Posterior cingulate gyrus (tissue), 11 donors: Measurements from ENCODE around the gene PRKAG2.

ENCODE experiments used
- DNase-seq, 10 donors: peaks; one replicate each; pipeline versions ENCODE4 v3.0.0 to v3.0.0-alpha.2; 2020 to 2021; ENCODE audit warnings: mixed read lengths in 3 of 10
- intact Hi-C: fragments of 100-400 bp; cut with DNase I; formaldehyde crosslinking; loops from one replicate; pipeline ENCODE4 v1.15.1; 2023

Gene PRKAG2

GRCh38 chr7:151682831-151683614 lies 193.9 kb downstream of the PRKAG2 start:
- intact Hi-C loops = no loop called here
- peak in 8 of 10 donors; percentile 25 to 87 (median 44) for DNase-seq

GRCh38 chr7:151681726-151682125 lies 195.2 kb downstream of the PRKAG2 start:
- intact Hi-C loops = no loop called here

GRCh38 chr7:151680810-151681209 lies 196.1 kb downstream of the PRKAG2 start:
- intact Hi-C loops = no loop called here
- peak in 3 of 10 donors; percentile 9 to 57 (median 51) for DNase-seq

More at GRCh38 chr7:151681726-151682125, 195.2 kb downstream of the PRKAG2 start:
- peak in 1 of 10 donors; percentile 19 for DNase-seq

DNA sequence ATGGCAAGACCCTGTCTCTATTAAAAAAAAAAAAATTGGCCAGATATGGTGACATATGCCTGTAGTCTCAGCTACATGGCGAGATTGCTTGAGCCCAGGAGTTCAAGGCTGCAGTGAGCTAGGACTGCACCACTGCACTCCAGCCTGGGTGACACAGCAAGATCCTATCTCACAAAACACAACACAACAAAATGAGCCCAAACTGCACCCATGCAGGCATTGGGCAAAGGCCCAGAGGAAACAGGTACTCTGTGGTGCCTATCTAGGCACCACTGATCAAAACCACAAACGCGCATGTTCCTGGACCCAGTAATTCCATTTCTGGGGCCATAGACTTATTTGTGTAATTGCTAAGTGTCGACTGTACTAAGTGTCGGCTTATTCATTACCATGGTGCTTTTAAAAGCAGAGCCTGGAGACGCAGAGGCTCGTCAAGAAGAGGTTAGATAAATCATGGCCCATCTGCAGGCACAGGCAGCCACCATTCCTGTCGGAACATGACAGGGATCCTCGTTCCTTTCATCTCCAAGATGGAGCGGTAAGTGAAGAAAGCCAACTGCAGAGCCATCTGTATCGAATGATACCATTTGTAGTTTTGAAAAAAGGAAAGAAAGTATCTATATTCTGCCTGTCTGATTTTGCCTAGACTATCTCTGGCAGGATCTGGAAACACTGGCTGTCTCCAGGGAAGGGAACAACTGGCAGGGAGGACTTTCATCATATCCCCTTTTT lies 196.9 kb downstream of the PRKAG2 start:
- DNase-seq = peak in 2 of 10 donors; percentile 2 to 19
- intact Hi-C loops = no loop called here

DNA sequence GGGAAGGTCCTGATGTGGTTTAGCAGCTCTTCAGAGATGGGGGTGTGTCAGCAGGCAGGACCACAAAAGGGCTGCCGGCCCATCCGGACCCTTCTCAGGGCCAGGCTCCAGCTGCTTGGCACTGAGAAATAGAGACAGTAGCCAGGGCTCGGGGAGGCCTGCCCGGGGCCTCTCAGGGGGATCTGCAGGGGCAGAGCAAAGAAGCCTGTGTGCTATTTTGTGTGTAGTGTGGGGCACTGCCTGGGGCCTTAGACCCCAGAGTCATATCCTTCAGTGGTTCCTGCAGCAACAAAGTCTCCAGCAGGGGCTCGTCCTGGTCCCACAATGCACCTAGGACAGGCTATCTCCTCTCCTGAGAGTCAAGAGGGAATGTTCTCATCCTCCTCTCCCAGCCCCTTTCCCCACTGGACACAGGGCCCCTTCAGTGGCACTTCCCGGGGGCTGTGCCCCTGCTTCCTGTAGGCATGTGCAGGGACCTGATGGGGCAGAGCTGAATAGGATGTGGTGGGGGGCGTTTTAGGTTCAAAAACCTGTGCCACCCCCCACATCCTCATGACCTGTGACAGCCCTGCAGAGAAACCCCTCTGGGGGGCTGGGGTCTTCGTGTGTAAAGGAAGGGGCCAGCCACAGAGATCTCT lies 197.7 kb downstream of the PRKAG2 start:
- intact Hi-C loops = no loop called here
- DNase-seq = peak in 3 of 10 donors; percentile 7 to 81 (median 64)

DNA sequence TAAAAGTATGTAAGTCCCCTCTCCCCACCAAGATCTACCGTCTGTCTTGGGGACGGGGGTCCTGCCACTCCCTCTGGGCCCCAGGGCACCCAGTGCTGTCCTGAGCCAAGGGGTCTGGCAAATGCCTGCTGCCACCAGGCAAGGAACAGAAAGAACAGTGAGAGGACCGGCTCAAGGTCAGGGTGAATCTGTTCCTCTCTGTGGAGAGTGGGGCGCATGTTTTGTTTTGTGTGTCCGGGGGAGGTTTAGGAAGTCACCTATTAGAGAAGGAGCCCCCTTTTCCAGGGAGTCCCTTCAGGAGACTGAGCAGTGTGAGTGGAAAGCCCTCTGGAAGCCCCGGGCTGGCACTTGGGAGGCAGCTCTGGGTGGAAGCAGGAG lies 198.7 kb downstream of the PRKAG2 start:
- intact Hi-C loops = no loop called here
- DNase-seq = peak in 3 of 10 donors; percentile 2 to 55 (median 41)

DNA sequence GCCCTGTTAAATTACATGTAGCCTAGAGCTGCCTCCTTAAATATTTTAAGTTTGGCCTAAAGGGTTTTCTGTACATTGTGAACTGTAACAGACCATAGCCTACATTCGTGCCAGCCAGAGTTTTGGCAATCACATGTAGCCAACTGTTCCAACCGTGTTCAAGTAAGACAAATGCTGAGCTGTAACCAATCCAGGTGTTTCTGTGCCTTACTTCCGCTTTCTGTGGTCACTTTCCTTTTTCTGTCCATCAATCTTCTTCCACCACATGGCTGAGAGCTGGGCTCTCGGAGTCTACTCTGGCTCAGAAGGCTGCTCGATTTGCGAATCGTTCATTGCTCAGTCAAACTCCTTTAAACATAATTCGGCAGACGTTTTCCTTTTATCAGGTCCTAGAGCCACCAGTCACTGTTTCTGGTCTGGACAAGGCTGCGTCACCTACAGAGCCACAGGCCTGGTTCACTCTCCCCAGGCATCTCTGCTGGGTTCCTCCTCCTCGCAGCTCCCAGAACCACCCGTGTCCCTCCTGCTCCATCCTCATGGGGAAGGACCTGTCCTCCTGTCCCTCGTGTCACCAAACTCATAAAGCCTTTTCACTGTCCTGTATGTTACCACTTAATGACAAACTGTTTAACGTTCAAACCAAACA lies 199.2 kb downstream of the PRKAG2 start:
- intact Hi-C loops = no loop called here
- DNase-seq = peak in 2 of 10 donors; percentile 12 to 40

DNA sequence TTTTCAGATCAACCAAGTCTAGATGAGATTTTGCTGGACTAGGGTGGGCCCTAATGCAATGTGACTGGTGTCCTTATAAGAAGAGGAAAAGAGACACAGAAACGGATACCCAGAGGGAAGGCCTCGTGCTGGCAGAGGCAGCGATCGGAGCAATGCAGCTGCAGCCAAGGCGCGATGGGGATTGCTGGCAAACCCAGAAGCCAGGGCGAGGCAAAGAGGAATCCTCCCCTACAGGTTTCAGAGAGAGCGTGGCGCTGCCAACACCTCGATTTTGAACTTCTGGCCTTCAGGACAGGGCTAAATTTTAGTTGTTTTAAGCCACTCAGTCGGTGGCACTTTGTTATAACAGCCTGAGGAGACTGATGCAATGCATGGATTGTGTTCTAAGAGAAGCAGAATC lies 200.2 kb downstream of the PRKAG2 start:
- peak in 2 of 10 donors; percentile 12 to 34 for DNase-seq

DNA sequence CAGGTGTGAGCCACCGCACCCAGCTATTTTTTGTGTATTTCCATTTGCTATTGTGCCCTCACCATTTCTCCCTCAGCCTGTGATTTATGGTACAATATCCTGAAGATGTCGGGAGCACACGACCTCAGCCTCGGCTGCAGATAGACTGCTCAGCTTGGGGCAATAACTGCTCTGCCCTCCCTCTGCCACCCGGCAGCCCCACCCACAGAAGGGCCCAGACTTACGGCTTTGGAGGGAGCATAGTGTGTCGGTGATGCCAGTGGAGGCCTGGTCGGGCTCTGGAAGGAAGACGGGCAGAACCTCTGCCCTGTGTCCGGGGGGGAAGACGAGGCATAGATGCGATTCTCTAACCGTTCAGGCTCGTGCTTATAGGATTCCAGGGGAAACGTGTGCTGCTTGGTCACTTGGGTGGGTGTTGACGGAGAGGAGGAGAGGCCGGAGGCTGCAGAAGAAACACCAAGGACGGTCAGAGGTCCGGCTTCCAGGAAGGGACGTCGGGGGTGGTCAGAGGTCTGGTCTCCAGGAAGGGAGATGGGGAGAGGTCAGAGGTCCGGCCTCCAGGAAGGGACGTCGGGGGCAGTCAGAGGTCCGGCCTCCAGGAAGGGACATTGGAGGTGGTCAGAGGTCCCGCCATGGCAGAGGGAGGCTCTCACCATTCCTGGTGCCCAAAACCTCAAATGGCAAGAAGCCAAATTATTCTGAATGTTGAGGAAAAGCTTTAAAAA lies 201.6 kb downstream of the PRKAG2 start:
- peak in 2 of 10 donors; percentile 6 to 46 for DNase-seq
- intact Hi-C loops = no loop called here

More for the DNA sequence above, 200.2 kb downstream of the PRKAG2 start:
- intact Hi-C loops = no loop called here

DNA sequence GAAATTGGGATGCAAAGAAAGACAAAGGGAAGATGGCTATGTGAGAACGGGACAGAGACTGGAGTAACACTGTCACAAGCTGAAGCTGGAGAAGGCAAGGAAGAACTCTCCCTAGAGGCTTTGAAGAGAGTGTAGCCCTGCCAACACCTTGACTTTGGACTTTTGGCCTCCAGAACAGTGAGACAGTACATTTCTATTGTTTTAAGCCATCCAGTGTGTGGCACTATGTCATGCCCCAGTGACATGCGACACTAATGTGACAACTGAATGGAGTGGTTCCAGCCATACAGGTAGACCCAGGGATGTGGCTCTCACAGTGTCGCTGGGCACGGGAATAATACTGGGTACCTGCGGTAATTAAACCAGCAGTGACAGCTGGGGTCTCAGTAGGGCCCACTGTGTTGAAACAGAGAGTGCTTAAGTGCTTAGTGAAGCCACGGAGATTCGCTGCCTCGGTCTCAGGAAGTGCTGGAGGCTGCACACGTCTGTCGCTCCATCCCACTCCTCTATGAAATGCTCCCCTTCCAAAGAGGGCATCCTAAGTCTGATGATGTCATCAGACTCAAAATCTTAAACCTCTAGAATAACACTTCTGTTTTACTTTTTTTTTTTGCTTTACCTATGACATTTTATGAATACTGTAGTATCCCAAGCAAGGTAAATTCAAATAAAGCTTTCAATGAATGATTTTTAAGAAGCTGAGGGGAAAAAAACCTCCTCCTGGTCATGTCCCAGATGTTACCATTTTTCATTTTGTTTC lies 202.6 kb downstream of the PRKAG2 start:
- intact Hi-C loops = no loop called here
- peak in 1 of 10 donors; percentile 31 for DNase-seq

GRCh38 chr7:151673216-151673615 lies 203.7 kb downstream of the PRKAG2 start:
- DNase-seq = peak in 1 of 10 donors; percentile 38
- intact Hi-C loops = no loop called here

DNA sequence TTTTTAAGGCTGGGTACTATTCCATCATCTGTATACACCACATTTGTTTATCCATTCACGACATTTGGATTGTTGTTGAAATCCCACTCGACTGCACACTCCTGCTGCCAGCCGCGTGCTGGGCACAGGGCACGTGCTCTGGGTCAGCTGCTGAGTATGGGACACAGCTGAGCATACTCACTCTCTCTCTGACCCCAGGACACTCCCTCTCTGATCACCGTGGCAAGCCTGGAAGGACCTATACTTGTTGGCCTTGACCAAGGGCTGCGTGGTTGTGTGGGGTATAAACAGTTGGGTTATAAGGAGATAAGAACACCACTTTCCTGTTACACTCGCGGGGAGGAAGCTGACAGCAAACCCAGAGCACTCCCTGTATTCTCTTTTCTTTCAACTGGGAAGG lies 204.2 kb downstream of the PRKAG2 start:
- intact Hi-C loops = no loop called here
- DNase-seq = peak in 1 of 10 donors; percentile 28

DNA sequence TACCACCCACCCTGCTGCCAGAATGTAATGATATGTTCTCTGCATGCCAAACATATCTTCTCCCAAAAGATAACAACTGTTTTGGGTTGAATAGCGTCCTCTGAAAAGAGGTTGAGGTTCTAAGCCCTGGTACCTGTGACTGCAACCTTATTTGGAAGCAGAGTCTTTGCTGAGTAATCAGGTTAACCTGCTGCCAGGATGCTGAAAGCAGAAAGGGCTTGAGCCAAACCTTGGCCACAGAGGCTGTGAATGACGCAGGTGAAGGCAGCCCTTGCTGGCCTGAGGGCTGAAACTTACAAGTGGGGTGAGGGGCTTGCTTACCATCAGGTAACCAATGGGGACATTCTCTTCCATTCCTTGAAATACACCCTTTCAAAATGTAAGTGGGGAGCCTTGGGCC lies 205.4 kb downstream of the PRKAG2 start:
- intact Hi-C loops = no loop called here
- no peak for DNase-seq

GRCh38 chr7:151669762-151670161 lies 207.2 kb downstream of the PRKAG2 start:
- intact Hi-C loops = no loop called here

DNA sequence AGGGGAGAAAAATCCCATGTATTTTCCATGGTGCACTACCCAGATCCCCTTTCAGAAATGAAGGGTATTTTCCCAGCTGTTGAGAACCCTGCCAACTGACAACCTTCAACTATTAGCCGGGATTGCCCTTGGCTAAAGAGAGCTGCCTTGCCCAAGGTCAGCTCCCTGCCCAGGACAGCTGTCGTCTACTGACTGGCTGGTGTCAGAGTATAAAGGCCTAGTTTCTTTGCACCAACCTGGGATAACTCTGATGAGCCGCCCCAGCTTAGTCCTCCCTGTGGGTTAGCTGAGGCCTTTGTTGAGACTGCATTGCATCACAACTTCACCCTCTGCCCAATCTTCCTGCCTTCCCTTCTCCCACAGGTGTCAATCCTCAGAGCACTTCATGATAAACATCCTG lies 210.0 kb downstream of the PRKAG2 start:
- intact Hi-C loops = no loop called here
- no peak for DNase-seq

More at GRCh38 chr7:151669762-151670161, 207.2 kb downstream of the PRKAG2 start:
- no peak for DNase-seq

DNA sequence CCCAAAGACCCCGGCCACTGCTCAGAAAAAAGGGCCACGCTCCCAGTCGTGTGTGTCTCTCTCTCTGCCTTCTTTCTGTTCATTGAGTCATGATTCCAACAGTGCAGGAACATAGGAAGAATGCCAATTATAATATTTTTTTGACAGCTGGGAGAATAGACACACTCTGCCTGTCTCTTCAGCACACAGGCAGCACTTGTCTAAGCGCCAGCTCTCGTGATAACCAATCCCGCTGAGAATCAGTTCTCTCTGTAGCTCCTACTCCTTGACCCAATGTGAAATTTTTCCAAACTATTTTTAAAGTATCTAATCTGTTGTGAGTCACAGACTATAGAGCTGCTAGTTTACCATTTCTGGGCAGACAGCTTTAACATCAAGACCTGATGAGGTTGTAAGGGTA lies 211.5 kb downstream of the PRKAG2 start:
- DNase-seq = peak in 2 of 10 donors; percentile 21 to 54
- intact Hi-C loops = no loop called here

GRCh38 chr7:151664268-151664667 lies 212.6 kb downstream of the PRKAG2 start:
- intact Hi-C loops = no loop called here
- DNase-seq = no peak

DNA sequence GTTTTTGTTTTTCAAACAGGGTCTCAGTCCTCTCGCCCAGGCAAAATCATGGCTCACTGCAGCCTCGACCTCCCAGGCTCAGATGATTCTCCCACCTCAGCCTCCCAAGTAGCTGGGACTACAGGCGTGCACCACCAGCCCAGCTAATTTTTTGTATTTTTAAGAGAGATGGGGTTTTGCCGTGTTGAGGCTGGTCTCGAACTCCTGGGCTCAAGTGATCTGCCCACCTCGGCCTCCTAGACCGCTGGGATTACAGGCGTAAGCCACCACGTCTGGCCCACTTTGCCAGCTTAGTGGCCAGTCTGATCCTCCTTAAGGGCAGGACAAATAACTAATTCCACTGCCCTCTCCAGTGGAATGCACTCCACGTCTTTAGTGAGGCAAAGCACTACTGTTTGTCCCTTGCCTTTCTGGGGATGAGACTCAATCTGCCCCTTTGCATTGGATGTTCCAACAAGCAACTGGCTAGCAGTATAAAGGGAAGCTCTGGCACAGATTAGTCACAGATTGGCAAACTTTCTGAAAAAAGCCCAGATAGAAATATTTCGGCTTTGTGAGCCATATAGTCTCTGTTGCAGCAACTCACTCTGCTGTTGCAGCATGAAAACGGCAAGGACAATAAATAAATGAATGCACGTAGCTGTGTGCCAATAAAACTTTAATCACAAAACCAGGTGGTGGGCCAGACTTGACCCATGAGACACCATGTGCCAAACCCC lies 213.4 kb downstream of the PRKAG2 start:
- intact Hi-C loops = no loop called here
- DNase-seq = no peak
